ENCODE results near the gene CYP2B6.
"Not testable (repeated sequence)": the region's sequence is repeated elsewhere in the genome, so short reads cannot be mapped to it uniquely, and the experiment has no call there.

The CYP2B6 gene

DNA sequence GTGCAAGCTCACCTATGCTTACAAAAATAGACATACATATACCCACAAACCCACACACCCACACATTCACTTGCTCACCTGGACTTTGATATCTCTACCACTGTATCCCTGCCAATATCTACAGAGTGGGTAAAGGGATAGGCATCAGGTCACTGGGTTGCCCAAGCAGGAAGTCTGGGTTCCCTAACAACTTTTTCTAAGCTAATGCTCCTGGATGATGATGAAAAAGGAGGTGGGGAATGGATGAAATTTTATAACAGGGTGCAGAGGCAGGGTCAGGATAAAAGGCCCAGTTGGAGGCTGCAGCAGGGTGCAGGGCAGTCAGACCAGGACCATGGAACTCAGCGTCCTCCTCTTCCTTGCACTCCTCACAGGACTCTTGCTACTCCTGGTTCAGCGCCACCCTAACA, at the start of gene CYP2B6:
Gene CYP2B6 (plus strand): TSS at position 311 of the 410 bp plus-strand sequence. CDS start 24 bp downstream, at position 335.
- DNase-seq: no peak

DNA sequence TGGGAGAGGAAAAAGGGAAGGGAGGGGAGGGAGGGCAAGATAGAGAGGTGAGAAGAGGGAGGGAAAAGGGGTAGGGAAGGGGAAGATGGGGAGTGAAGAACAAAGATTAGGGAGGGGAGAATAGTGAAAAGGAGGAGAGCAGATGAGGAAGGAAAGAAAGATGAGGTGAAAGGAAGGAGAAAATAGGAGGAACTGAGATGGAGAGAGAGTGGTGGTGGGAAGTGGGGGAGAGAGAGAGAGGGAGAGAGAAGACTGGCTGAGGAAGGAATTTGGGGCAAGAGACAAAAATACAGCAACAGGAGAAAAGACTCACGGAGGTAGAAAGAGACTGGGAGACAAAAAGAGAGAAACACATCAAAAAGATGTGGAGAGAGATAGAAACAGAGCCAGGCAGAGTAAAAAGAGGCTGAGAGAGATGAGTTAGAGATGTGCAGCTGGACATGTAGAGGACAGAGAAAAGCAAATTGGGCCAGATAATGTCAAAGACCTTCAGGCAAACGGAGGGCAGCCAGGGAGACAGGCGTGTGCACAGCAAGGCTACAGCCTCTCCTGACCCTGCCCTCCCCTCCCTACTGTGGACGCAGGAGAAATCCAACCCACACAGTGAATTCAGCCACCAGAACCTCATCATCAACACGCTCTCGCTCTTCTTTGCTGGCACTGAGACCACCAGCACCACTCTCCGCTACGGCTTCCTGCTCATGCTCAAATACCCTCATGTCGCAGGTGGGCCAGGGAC, 49.4 kb upstream of the CYP2B6 start:
- no peak for DNase-seq

DNA sequence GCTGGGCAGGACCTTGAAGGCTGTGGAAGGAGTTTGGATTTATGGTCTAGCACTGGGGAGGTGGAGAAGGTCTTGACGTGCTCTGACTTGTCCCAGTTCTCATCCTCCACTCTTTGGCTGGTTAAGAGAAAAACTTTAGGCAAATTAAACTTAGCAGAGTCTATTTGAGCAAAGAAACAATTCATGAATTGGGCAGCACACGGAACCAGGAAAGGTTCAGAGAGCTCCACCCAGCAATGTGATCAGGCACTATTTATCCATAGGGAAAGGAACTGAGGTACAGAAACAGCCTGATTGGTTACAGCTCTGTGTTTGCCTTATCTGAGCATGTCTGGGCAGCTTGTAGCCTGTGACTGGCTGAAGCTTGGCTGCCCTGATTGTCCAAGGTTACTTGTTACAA, 45.4 kb upstream of the CYP2B6 start:
- no peak for DNase-seq

DNA sequence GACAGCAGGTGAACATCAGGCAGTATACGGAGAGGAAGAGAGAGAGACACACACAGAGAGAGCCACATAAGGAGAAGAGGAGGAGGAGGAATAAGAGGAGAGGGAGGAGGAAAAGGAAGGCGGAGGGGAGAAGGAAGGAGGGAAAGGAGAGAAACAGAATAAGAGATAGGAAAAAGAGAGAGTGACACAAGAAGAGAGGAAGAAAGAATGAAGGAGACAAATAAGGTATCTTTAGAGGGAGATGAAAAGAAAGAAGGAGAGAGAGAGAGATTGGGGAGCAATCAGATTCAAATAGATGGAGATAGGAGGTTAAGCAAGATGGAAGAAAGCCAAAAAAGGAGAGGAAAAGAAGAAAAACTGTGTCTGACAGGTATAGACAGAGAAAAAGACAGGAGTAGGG, 44.0 kb upstream of the CYP2B6 start:
- no peak for DNase-seq

DNA sequence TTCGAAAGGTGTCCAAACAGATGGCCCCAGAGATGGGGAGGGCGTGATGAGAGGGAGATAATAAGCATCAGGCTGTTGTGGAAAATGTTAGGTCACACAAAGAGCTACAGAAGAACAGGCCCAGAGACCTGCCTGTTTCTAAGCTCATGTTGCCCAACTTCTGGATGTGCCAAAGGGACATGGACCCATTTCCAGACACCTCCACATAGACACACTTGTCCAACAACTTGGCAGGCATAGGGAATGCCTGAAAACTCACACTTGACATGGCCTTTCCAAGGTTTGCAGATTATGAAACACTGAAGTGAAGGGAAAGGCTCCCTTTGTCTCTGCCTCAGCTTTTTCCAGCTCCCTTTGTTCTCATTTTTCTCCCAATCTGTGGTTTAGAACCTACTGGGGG, 43.5 kb upstream of the CYP2B6 start:
- no peak for DNase-seq

DNA sequence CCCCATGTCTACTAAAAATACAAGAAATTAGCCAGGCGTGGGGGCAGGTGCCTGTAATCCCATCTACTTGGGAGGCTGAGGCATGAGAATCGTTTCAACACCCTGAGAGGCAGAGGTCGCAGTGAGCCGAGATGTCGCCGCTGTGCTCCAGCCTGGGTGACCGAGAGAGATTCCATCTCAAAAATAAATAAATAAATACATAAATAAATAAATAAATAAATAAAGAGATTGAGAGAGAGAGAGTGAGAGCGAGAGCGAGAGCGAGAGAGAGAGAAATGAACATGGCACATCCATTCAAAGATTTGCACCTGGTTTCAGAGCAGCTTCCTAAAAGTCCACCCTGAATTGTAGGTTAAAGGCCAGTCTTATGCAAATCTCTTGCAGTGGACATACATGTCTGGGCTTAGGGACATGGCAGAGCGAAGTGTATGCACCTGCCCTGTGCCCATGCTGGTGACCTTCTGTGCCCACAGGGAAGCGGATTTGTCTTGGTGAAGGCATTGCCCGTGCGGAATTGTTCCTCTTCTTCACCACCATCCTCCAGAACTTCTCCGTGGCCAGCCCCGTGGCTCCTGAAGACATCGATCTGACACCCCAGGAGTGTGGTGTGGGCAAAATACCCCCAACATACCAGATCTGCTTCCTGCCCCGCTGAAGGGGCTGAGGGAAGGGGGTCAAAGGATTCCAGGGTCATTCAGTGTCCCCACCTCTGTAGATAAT, 42.3 kb upstream of the CYP2B6 start:
- no peak for DNase-seq

DNA sequence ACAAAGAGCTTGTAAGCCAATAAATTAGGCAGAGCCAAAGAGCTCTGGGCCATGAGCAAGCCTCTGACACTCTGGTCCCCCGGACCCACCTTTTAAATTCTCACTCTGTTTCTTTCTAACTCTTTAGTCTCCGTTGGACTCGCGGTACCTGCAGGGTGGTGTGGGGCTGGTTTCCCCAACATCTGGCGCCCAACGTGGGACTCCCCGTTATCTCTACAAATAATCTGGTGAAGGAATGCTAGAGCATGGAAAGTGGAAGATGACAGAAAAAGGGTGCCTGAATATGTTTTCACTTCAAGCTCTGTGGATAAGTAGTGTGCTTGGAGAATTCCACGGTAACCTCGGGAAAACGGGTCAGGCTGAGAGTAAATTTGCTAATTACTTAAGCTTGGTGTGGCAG, 36.5 kb upstream of the CYP2B6 start:
- no peak for DNase-seq

DNA sequence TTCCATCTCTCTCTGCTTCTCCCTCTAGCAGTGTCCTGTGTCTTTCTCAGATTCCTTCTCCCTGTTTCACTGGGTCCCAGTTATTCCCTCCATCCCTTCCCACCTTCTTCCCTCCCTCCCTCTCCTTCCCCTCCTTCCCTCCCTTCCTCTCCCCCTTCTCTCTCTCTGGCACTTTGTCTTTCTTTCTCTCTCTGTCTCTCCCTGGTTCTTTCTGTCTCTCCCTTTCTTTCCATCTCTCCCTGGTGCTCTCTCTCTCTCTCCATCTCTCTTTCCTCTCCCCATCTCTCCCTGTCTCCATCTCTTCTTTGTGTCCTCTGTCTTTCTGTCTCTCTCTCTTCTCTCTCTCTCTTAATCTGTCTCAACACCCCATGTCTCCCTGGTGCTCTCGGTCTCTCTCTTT, 31.7 kb upstream of the CYP2B6 start:
- DNase-seq: no peak

DNA sequence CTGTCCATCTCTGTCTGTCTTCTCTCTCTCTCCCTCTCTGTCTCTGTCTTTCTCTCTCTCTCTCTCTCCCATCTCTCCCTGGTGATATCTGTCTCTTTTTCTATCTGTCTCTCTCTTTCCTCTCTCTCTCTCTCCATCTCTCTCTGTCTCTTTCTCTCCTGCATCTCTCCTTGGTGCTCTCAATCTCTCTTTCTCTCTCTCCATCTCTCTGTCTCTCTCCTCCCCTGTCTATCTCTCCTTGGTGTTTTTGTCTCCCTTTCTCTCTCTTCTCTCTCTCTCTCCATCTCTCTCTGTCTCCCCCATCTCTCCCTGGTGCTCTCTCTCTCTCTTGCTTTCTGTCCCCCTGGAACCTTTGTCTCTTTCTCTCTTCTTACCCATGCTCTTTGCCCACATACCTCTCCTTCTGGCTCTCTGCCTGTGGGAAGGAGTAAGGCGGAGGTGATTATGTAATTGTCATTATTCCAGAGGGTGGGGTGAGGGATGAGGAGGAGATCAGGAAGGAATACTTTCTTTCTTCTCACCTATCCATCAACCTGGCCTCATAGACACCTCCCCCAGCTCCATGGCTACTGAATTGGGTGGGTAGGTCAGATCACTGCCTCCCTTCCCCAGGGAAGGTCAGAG, 30.9 kb upstream of the CYP2B6 start:
- DNase-seq: no peak

DNA sequence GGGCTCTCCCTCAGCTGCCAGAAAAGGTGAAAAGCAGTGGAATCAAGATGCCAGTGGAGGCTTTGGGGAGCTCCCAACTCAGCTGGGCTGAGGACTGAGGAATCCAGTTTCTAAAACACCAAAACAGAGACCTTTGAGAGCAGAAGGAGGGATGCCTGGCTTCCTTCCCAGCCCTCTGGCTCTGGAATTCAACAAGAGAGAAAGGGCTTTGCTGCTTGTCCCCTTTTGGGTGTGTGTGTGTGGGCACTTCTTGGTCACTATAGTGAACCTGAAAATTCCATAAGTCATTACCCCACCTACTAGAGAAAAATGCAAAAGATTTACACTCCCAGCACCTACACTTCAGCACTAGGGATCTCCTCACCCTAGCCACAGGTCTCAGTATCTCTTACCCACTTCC, 30.3 kb upstream of the CYP2B6 start:
- DNase-seq: no peak

DNA sequence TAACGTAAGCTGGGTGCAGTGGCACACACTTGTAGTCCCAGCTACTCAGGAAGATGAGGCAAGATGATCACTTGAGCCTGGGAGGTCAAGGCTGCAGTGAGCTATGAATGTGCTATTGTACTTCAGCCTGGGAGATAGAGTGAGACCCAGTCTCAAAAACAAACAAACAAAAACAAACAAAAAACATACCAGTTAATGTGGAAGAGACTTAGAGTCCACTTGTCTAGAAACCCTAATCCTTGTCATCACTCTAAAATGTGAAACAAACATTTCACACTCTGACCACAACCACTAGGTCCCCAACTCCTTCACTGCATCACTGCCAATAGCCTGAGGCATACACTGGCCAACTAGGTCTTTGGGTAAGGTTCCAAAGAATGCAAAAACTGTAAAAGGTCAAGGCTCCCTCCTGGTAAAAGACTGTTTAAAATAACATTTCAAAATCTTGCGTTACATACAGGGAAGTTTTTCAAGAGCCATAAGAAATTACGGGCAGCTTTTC, 28.6 kb upstream of the CYP2B6 start:
- no peak for DNase-seq

DNA sequence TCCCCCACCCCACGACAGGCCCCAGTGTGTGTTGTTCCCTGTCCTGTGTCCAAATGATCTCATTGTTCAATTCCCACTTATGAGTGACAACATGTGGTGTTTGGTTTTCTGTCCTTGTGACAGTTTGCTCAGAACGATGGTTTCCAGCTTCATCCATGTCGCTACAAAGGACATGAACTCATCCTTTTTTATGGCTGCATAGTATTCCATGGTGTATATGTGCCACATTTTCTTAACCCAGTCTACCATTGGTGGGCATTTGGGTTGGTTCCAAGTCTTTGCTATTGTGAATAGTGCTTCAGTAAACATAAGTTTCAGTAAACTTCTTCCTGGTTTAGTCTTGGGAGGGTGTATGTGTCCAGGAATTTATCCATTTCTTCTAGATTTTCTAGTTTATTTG, 26.7 kb upstream of the CYP2B6 start:
- DNase-seq: not testable (repeated sequence)

DNA sequence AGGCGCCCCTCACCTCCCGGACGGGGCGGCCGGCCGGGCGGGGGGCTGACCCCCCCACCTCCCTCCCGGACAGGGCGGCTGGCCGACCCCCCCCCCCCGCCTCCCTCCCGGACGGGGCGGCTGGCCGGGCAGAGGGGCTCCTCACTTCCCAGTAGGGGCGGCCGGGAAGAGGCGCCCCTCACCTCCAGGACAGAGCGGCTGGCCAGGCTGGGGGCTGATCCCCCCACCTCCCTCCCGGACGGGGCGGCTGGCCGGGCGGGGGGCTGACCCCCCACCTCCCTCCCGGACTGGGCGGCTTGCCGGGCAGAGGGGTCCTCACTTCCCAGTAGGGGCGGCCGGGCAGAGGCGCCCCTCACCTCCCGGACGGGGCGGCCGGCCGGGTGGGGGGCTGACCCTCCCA, 25.7 kb upstream of the CYP2B6 start:
- not testable (repeated sequence) for DNase-seq

DNA sequence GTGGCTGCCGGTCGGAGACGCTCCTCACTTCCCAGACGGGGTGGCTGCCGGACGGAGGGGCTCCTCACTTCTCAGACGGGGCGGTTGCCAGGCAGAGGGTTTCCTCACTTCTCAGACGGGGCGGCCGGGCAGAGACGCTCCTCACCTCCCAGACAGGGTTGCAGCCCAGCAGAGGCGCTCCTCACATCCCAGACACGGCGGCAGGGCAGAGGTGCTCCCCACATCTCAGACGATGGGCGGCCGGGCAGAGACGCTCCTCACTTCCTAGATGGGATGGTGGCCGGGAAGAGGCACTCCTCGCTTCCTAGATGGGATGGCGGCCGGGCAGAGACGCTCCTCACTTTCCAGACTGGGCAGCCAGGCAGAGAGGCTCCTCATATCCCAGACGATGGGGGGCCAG, 24.5 kb upstream of the CYP2B6 start:
- DNase-seq: not testable (repeated sequence)

DNA sequence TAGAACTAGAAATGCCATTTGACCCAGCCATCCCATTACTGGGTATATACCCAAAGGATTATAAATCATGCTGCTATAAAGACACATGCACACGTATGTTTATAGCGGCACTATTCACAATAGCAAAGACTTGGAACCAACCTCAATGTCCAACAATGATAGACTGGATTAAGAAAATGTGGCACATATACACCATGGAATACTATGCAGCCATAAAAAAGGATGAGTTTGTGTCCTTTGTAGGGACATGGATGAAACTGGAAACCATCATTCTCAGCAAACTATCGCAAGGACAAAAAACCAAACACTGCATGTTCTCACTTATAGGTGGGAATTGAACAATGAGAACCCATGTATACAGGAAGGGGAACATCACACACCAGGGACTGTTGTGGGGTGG, 23.0 kb upstream of the CYP2B6 start:
- not testable (repeated sequence) for DNase-seq

DNA sequence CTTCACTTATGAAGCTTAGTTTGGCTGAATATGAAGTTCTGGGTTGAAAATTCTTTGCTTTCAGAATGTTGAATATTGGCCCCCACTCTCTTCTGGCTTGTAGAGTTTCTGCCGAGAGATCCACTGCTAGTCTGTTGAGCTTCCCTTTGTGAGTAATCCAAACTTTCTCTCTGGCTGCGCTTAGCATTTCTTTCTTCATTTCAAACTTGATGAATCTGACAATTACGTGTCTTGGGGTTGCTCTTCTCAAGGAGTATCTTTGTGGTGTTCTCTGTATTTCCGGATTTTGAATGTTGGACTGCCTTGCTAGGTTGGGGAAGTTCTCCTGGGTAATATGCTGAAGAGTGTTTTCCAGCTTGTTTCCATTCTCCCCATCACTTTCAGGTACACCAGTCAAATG, 21.4 kb upstream of the CYP2B6 start:
- not testable (repeated sequence) for DNase-seq

DNA sequence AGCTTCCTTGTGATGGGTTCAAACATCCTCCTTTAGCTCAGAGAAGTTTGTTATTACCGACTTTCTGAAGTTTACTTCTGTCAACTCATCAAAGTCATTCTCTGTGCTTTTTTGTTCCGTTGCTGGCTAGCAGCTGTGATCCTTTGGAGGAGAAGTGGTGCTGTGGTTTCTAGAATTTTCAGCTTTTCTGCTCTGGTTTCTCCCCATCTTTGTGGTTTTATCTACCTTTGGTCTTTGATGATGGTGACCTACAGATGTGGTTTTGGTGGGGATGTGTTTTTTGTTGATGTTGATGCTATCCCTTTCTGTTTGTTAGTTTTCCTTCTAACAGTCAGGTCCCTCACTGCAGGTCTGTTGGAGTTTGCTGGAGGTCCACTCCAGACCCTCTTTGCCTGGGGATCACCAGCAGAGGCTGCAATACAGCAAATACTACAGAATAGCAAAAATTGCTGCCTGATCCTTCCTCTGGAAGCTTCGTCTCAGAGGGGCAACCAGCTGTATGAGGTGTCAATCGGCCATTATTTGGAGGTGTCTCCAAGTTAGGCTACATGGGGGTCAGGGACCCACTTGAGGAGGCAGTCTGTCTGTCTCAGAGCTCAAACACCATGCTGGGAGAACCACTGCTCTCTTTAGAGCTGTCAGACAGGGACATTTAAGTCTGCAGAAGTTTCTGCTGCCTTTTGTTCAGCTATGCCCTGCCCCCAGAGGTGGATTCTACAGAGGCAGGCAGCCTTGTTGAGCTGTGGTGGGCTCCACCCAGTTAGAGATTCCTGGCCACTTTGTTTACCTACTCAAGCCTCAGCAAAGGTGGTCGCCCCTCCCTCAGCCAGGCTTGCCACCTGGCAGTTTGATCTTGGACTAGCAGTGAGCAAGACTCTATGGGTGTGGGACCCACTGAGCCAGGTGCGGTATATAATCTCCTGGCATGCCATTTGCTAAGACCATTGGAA, 20.4 kb upstream of the CYP2B6 start:
- DNase-seq: not testable (repeated sequence)

DNA sequence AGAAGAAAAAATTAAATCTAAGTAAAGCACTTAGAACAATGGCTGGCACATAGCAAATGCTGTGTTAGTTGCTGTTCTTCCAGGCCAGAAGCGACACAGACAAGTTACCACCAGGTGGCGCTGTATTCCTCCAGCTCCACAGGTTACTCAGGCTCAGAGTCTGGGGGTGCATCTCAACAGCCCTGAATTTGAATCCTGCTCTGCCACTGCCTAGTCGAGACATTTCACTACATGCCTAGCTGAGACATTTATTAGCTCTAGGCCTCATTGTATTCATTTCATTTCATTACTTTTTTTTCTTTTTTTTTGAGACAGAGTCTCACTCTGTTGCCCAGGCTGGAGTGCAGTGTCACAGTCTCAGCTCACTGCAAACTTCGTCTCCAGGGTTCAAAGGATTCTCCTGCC, 16.4 kb upstream of the CYP2B6 start:
- DNase-seq: peak; percentile 80

DNA sequence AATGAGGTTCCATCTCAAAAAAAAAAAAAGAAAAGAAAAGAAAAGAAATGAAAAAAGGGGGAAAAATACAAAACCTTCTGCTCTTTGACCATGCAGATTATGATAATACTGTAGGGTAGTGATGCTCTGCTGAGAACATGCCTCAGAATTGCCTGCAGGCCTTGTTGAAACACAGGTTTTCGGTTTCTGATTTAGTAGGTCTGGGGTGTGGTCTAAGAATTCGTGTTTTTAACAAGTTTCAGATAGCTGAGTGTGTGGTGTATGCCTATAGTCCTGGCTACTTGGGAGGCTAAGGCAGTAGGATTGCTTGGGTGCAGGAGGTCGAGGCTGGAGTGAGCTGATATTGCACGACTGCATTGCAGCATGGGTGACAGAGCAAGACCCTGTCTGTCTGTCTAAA, 14.9 kb upstream of the CYP2B6 start:
- no peak for DNase-seq

DNA sequence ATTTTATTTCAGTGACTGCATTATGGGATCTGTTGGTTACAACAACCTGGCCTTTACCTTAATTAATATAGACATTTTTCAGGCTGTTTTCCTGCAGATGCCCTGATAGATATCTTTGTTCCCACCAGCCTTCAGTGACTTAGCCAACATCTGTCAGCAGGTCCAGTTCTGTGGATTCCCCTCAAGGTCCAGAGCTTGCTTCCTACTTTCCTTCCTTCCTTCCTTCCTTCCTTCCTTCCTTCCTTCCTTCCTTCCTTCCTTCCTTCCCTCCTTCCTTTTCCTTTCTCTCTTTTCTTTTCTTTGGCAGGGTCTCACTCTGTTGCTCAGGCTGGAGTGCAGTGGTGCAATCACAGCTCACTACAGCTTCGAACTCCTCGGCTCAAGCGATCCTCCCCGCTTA, 14.4 kb upstream of the CYP2B6 start:
- no peak for DNase-seq

DNA sequence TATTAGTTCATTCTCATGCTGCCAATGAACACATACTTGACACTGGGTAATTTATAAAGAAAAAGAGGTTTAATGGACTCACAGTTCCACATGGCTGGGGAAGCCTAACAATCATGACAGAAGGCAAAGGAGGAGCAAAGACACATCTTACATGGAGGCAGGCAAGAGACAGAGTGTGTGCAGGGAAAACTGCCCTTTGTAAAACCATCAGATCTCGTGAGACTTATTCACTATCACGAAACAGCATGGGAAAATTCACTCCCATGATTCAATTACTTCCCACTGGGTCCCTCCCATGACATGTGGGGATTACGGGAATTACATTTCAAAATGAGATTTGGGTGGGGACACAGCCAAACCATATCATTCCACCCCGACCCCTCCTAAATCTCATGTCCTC, 11.3 kb upstream of the CYP2B6 start:
- DNase-seq: not testable (repeated sequence)

DNA sequence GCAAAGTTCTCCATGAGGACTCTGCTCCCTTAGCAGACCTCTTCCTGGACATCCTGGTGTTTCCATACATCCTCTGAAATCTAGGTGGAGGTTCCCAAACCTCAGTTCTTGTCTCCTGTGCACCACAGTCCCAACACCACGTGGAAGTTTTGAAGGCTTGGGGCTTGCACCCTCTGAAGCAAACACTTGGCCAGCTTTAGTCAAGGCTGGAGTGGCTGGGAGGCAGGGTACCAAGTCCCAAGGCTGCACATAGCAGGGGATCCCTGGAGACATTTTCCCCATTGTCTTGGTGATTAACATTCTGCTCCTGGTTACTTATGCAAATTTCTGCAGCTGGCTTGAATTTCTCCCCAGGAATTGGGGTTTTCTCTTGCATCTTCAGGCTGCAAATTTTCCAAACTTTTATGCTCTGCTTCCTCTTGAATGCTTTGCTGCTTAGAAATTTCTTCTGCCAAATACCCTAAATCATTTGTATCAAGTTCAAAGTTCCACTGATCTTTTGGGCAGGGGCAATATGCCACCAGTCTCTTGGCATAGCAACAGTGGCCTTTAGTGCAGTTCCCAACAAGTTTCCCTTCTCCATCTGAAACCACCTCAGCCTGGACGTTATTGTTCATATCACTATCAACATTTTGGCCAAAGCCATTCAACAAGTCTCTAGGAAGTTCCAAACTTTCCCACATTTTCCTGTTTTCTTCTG, 10.2 kb upstream of the CYP2B6 start:
- DNase-seq: not testable (repeated sequence)
